HepG2 (cell line): ENCODE results near the gene TMEM87B. TPM values are rescaled to one million over a fixed set of nuclear protein-coding genes. Genes with fewer than 3 reads are reported as not detected.

Experiments used
- ATAC-seq: fragments of 200-7000 bp; cut with Tn5 transposase; 3 replicates; pipeline ENCODE4 v1.9.1; 2020; ENCODE audit warnings: mild to moderate bottlenecking, moderate library complexity
- BruUV-seq: library from RNA; stranded (reverse); fragments of 400-500 nt; replicated peaks from 2 replicates; lab custom pipeline; 2021; lab: Mats Ljungman, UMichigan
- CTCF ChIA-PET: fragments of 300-600 bp; formaldehyde crosslinking; extraction: SDS; loops from one replicate; lab custom pipeline; 2021; ENCODE audit warnings: low total read pairs, inconsistent platforms, low intra/inter-chr PET ratio; lab: Yijun Ruan, JAX
- POLR2A ChIA-PET: fragments of 350-600 bp; sonication (Branson Sonifier 250); formaldehyde crosslinking; loops from one replicate; lab custom pipeline; 2020; ENCODE audit warnings: antibody characterized with exemption, inconsistent platforms; lab: Yijun Ruan, JAX
- DNase-seq: peaks from one replicate; pipeline ENCODE4 v3.0.0-alpha.2; 2015; ENCODE audit warnings: low spot score
- FAIRE-seq: peaks from 3 replicates; lab custom pipeline; 2011; peaks lifted over from hg19 to GRCh38; lab: Jason Lieb, UNC
- H2AFZ ChIP-seq: one replicate; pipeline ENCODE4 v1.6.1; 2011; ENCODE audit warnings: low read length, inconsistent platforms
- H3K27ac ChIP-seq: fragments of 300-600 bp; 3 replicates; pipeline ENCODE4 v1.8.0; 2011; ENCODE audit warnings: mixed run types, mild to moderate bottlenecking, mixed read lengths, low read length, inconsistent platforms; ENCODE audit not compliant: insufficient read depth; ENCODE audit errors: extremely low read length
- H3K27me3 ChIP-seq, 2 experiments: fragments of 200-600 bp in 1 of 2; 2 replicates in 1 of 2; 3 replicates in 1 of 2; pipeline versions ENCODE4 v1.6.0 to v1.8.0; 2011; ENCODE audit warnings: low read length in 2 of 2, mild to moderate bottlenecking in 2 of 2, moderate library complexity in 2 of 2, inconsistent platforms in 1 of 2; ENCODE audit not compliant: insufficient read depth in 2 of 2, control insufficient read depth in 1 of 2
- H3K36me3 ChIP-seq, 2 experiments: fragments of 200-600 bp in 1 of 2; replicated peaks in 1 of 2; 2 replicates in 1 of 2; 3 replicates in 1 of 2; pipeline versions ENCODE4 v1.5.1 to v1.8.0; 2011; ENCODE audit warnings: low read length in 2 of 2, inconsistent platforms in 1 of 2; ENCODE audit not compliant: insufficient read depth in 2 of 2, control insufficient read depth in 1 of 2
- H3K4me1 ChIP-seq: 2 replicates; pipeline ENCODE4 v1.5.1; 2012; ENCODE audit warnings: low read length, inconsistent platforms; ENCODE audit not compliant: insufficient read depth
- H3K4me2 ChIP-seq: 2 replicates; pipeline ENCODE4 v1.6.0; 2011; ENCODE audit warnings: low read depth, low read length, inconsistent platforms
- H3K4me3 ChIP-seq, 3 experiments: fragments of 200-600 bp in 1 of 3; sonication (generic), shearing (Covaris generic) in 1 of 3; replicated peaks in 1 of 3; 2 replicates each; pipeline ENCODE4 v1.5.1; 2011 to 2016; ENCODE audit warnings: low read length in 3 of 3, inconsistent platforms in 2 of 3, low read depth in 2 of 3, mild to moderate bottlenecking in 2 of 3, control low read depth in 1 of 3, mixed read lengths in 1 of 3; ENCODE audit not compliant: insufficient read depth in 1 of 3
- H3K79me2 ChIP-seq: one replicate; pipeline ENCODE4 v1.6.1; 2011; ENCODE audit warnings: low read length, inconsistent platforms; ENCODE audit not compliant: insufficient read depth
- H3K9ac ChIP-seq: 2 replicates; pipeline ENCODE4 v1.6.0; 2011; ENCODE audit warnings: mild to moderate bottlenecking, low read depth, low read length, inconsistent platforms; ENCODE audit not compliant: insufficient read depth
- H3K9me3 ChIP-seq: 2 replicates; pipeline ENCODE4 v1.5.1; 2012; ENCODE audit warnings: mild to moderate bottlenecking, low read length
- H4K20me1 ChIP-seq: 2 replicates; pipeline ENCODE4 v1.6.0; 2011; ENCODE audit warnings: inconsistent platforms, mild to moderate bottlenecking, low read length, moderate library complexity; ENCODE audit not compliant: insufficient read depth
- IRF1 ChIP-seq: sonication (generic); formaldehyde crosslinking; IDR thresholded peaks from 2 replicates; pipeline ENCODE4 v1.4.0; 2020; ENCODE audit warnings: low read depth, mild to moderate bottlenecking, missing genetic modification reagents
- U2AF1 ChIP-seq: fragments of 200-400 bp; formaldehyde crosslinking; optimal IDR thresholded peaks from 2 replicates; pipeline ENCODE3; 2017; ENCODE audit warnings: mild to moderate bottlenecking, low read depth, low read length
- WGBS: methylation state at CpG from one replicate; pipeline ENCODE4 v1.1.6; 2017; ENCODE audit warnings: low lambda C conversion rate; 5-methylcytosine and 5-hydroxymethylcytosine counted together
- in situ Hi-C: cut with HindIII; loops from 2 replicates; pipeline ENCODE4 v1.10.0; 2017; ENCODE audit warnings: low pct_unique_long_range_greater_than_20kb; ENCODE audit not compliant: extremely low pct_ligation_motif_present
- intact Hi-C: fragments of 100-400 bp; cut with micrococcal nuclease; formaldehyde crosslinking; loops from one replicate; pipeline ENCODE4 v1.10.0; 2022; ENCODE audit not compliant: unreplicated experiment
- polyA plus RNA-seq, 8 experiments: library from polyadenylated mRNA; depleted of rRNA in 3 of 8; stranded (reverse) in 7 of 8; unstranded in 1 of 8; fragments of >200 nt; fragmentation: Illumina TruSeq in 4 of 8; extraction: Trizol in 4 of 8; gene quantifications; 2 replicates each; pipeline versions ENCODE4 v1.2.1 to v1.2.3, GENCODE V29; 2011 to 2016; ENCODE audit warnings: low read depth in 4 of 8, missing spikeins in 1 of 8, mixed read lengths in 1 of 8; ENCODE audit not compliant: insufficient read depth in 1 of 8
- total RNA-seq, 5 experiments: library from RNA; depleted of rRNA; stranded (reverse); fragments of >200 nt; fragmentation: Illumina TruSeq; extraction: Trizol; gene quantifications; 2 replicates each; pipeline ENCODE4 v1.2.3, GENCODE V29; 2016; ENCODE audit warnings: low read depth in 1 of 5

Gene TMEM87B
- total and polyA plus RNA-seq, 2 of the 13 experiments (the other 11 are each of a cell fraction or from before 2014, with no cell fraction given) = 15.1 to 16.2 TPM

- no peak for FAIRE-seq
- H3K9ac ChIP-seq = no peak overlapping the region
- no peak overlapping the region for H3K4me3 ChIP-seq
- H3K27me3 ChIP-seq = no peaks in the 10 kb centered on the region
- H2AFZ ChIP-seq = no peak overlapping the region
- H3K27ac ChIP-seq = no peak overlapping the region
- CTCF ChIA-PET = no interaction called here
- H4K20me1 ChIP-seq = no peaks in the 10 kb centered on the region
- no peaks in the 10 kb centered on the region for H3K79me2 ChIP-seq
- no peak for DNase-seq
- ATAC-seq = no peak
- in situ Hi-C loops = no loop called here
- no TSS peak for BruUV-seq
- no peaks in the 10 kb centered on the region for H3K36me3 ChIP-seq
- TF ChIP-seq U2AF1 = no peak
- POLR2A ChIA-PET = interaction anchor here (1.0 kb wide), 1 partner anchor 14 kb away, joined by 3 read pairs; no protein-coding TSS in a partner anchor
- H3K4me1 ChIP-seq = peaks cover 5% of the 10 kb centered on the region
- 93% methylated on average over 5 of the region's 5 CpGs for WGBS
- intact Hi-C loops = no loop called here
- H3K4me2 ChIP-seq = no peak overlapping the region
- H3K9me3 ChIP-seq = no peaks in the 10 kb centered on the region
Measured at GRCh38 chr2:112151271-112151670, 96.2 kb downstream of the TMEM87B start.

GRCh38 chr2:112151701-112152440, 96.8 kb downstream of the TMEM87B start:
- Histone ChIP-seq H3K9me3 (no peaks in the 10 kb centered on the region), H3K4me1 (peaks cover 11% of the 10 kb centered on the region), H3K36me3 (no peaks in the 10 kb centered on the region), H4K20me1 (no peaks in the 10 kb centered on the region), H3K27me3 (no peaks in the 10 kb centered on the region), H2AFZ (no peak overlapping the region), H3K79me2 (no peaks in the 10 kb centered on the region), H3K27ac (no peak overlapping the region), H3K4me2 (no peak overlapping the region), H3K4me3 (no peak overlapping the region), H3K9ac (no peak overlapping the region)
- ChIA-PET POLR2A (interaction anchor here (1.0 kb wide), 1 partner anchor 14 kb away, joined by 3 read pairs; no protein-coding TSS in a partner anchor), CTCF (no interaction called here)
- in situ Hi-C loops (no loop called here), intact Hi-C loops (no loop called here)
- DNase-seq (no peak), FAIRE-seq (no peak), ATAC-seq (no peak)
- WGBS = 90% methylated on average over 18 of the region's 18 CpGs
- no TSS peak for BruUV-seq
- no peak for TF ChIP-seq IRF1
